ENCODE results near the gene WDR41.
"Not testable (repeated sequence)": the region's sequence is repeated elsewhere in the genome, so short reads cannot be mapped to it uniquely, and the experiment has no call there.

Gene WDR41

GRCh38 chr5:77389746-77390145 is 102.4 kb downstream of the WDR41 start:
- no peak for TF ChIP-seq CTCF (IDR thresholded peaks at IDR 0.05; ENCODE audit: low read depth, low read length, missing control alignments)
- DNase-seq (ENCODE audit: extremely low read depth, low read depth): no peak
- no peak overlapping the region for H3K4me3 ChIP-seq (replicated peaks; ENCODE audit: low read depth, low read length)

GRCh38 chr5:77386340-77386739 is 105.8 kb downstream of the WDR41 start:
- not testable (repeated sequence) for DNase-seq (ENCODE audit: extremely low read depth, low read depth); H3K4me3 ChIP-seq (replicated peaks; ENCODE audit: low read depth, low read length)

- not testable (repeated sequence) for DNase-seq (ENCODE audit: extremely low read depth, low read depth); H3K4me3 ChIP-seq (replicated peaks; ENCODE audit: low read depth, low read length)
Observed at GRCh38 chr5:77383336-77383735, 108.8 kb downstream of the WDR41 start.

Measured in HFF-Myc (cell line).